ENCODE data around the gene LRRN2.

LRRN2 gene

DNA sequence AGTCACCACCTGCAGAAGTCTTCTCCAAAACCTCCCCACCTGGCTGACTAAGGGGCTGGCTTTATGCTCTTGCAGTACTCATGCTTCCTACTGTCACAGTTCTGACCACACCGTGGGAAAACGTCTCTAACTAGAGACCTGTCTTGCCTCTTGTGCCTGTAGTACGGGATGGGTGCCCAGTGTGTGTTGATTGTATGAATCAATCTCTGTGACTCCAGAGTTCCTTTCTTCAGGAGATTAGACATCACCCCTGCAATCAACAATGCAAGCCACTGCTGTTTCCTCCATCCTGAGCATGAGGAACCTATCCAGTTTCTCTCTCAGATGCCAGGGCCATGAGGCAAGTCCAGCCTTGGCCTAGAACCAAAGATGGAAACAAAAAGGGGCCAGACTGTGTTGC lies 64.1 kb downstream of the LRRN2 start:
- no peaks in the 10 kb centered on the region for H3K36me3 Mint-ChIP-seq
- no peaks in the 10 kb centered on the region for H3K9me3 Mint-ChIP-seq
- no peak overlapping the region for H3K4me3 Mint-ChIP-seq
- H3K27ac Mint-ChIP-seq, result no peak overlapping the region
- ATAC-seq, result no peak
- no peaks in the 10 kb centered on the region for H3K27me3 Mint-ChIP-seq
- peaks cover 4% of the 10 kb centered on the region for H3K4me1 Mint-ChIP-seq

DNA sequence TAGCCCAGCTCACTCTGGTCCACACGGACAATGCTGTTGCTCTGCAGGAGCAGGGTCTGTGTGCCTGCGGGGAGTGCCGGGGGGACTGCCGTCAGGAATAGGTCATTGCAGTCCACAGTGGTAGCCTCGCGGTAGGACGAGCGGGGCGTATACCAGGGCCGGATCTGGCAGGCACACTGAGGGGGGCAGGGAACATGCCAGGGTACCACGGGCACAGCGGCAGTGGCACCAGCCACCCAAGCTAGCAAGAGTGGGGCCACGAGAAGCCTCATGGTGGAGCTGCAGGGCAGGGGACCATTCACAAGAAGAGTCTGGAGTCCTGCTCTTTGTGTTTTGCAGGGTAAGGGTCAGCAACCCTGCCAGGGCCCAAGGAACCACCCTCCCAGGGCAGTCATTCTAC lies 65.8 kb downstream of the LRRN2 start:
- Mint-ChIP-seq H3K36me3 (no peaks in the 10 kb centered on the region), H3K27me3 (no peaks in the 10 kb centered on the region), H3K9me3 (no peaks in the 10 kb centered on the region), H3K27ac (no peak overlapping the region), H3K4me3 (no peak overlapping the region), H3K4me1 (no peaks in the 10 kb centered on the region)
- ATAC-seq, result no peak

DNA sequence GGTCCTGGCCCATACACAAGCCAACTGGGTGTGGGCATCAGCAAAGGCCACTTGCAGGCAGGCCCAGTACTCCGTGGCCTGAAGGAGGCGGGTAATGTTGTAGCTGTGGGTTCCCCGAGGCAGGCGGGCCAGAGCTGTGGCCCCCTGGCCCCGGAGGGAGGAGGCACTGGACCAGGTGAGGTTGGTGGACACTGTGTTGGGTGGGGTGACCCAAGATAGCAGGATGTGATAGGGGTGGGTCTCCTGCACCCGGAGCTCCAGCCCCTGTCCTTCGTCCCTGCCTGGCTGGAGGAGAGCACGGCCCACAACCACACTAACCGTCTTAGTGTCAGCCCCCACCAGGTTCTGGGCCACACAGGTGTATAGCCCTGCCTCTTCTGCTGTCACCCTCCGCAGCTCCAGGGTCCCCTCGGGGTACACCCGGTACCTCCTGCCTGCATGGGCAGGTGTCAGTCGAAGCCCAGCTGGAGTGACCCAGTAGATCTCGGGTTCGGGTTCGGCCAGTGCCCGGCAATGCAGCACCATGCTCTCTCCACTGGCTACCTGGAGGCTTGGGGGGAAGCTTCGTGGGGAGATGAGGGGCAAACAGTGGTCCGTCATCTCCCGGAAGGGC lies 67.3 kb downstream of the LRRN2 start:
- ATAC-seq, result no peak
- H3K4me3 Mint-ChIP-seq, result no peak overlapping the region
- H3K4me1 Mint-ChIP-seq, result no peaks in the 10 kb centered on the region
- no peak overlapping the region for H3K27ac Mint-ChIP-seq
- H3K9me3 Mint-ChIP-seq, result no peaks in the 10 kb centered on the region
- no peaks in the 10 kb centered on the region for H3K27me3 Mint-ChIP-seq
- H3K36me3 Mint-ChIP-seq, result no peaks in the 10 kb centered on the region

DNA sequence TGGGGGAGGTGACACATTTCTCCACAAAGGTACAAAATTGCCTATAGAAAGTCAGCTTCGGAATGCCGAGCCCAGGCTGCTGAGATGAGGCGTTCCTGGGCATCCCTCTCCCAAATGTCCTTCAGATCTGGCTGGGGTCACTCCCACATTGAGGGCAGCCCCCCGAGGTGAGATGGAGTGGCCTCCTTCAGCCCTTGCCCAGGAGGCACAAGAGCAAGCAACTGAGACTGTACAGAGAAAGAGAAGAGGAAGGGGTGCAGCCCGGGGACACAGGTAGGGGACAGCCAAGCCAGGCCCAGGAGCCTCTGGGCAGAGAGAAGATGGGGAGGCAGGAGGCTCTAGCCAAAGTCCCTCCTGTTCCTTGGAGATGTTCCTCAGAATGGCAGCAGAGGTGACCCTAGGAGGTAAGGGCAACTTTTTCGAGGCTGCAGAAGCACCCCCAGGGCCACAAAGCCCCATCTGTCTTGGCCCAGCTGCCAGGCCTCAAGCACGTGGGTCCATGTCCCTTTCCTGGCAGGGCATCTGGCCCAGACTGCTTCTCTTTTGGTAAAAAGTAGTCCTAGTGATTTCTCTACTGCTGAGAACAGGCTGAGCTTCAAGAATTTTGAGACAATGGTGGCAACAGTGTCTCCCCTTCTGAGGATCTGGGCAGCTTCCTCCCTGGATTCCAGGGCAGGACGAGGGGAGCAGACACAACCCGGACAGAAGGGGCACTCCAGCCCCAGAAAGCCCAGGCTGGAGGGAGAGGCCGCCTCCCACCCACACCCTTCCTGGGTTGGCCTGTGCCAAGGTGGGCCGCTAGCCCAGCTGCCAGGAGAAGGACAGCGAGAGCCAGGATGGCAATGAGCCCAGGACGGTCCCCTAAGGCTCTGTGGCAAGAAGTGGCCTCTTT lies 68.0 kb downstream of the LRRN2 start:
- Mint-ChIP-seq H3K9me3 (no peaks in the 10 kb centered on the region), H3K4me1 (no peaks in the 10 kb centered on the region), H3K27me3 (no peaks in the 10 kb centered on the region), H3K36me3 (no peaks in the 10 kb centered on the region), H3K27ac (no peak overlapping the region), H3K4me3 (no peak overlapping the region)
- ATAC-seq, result no peak

DNA sequence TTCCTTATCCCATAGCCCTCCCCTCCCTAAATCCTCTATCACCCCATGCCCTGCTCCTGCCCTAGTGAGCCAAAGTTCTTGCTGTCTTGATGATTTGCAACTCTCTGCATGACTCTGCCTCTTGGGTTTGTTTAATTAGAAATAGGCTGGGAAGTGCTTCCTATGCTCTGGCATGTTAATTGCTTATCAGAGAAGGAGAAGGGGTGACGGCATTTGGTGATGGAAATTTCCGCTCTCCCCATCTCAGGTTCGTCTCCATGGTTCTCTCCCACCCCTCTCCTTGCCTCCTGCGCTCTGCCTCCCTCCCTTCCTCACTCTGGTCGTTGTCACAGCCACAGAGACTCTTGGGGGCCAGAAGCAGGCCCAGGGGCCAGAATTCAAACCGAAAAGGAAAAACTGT lies 68.9 kb downstream of the LRRN2 start:
- Mint-ChIP-seq H3K4me1 (no peaks in the 10 kb centered on the region), H3K27me3 (no peaks in the 10 kb centered on the region), H3K36me3 (no peaks in the 10 kb centered on the region), H3K4me3 (no peak overlapping the region), H3K9me3 (no peaks in the 10 kb centered on the region), H3K27ac (no peak overlapping the region)
- ATAC-seq, result no peak

DNA sequence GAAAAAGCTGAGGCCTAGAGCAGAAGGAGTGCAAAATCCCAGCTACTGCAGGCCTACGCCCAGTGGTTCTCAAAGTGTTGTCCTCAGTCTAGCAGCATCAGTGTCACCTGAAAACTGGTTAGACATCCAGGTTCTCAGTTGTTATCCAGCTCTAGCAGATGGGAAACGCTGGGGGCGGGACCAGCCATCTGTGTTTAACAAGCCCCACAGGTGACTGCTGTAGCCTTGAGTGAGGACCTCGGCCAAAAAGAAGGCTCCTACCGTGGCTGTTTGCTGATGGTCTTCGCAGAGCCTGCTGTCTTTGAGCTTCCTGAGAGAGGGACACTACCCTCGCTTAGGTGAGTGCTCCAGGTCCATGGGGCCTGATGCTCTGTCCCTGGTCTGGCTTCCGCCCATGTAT lies 69.7 kb downstream of the LRRN2 start:
- Mint-ChIP-seq H3K4me3 (no peak overlapping the region), H3K27me3 (no peaks in the 10 kb centered on the region), H3K4me1 (no peaks in the 10 kb centered on the region), H3K27ac (no peak overlapping the region), H3K36me3 (peaks cover 2% of the 10 kb centered on the region), H3K9me3 (no peaks in the 10 kb centered on the region)
- ATAC-seq, result no peak

DNA sequence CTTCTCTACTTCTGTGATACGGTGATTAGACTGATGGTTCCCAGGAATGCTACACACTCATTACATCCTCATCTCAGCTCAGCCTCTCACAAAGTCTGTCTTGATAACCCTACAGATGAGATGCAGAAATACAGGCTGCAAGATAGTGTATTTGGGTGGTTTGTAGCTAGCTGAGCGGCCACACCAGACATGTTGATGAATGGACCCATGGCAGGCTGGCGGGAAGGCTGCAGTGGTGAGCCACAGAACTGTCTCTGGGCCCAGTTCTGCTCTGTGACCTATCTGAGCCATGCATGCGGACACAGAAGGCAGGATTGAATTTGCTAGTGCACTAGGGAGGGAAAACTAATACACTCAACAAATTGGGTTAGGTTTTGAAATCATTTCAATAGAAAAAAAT lies 71.9 kb downstream of the LRRN2 start:
- H3K9me3 Mint-ChIP-seq, result no peaks in the 10 kb centered on the region
- H3K4me1 Mint-ChIP-seq, result no peaks in the 10 kb centered on the region
- no peak overlapping the region for H3K4me3 Mint-ChIP-seq
- ATAC-seq, result no peak
- H3K27ac Mint-ChIP-seq, result no peak overlapping the region
- H3K27me3 Mint-ChIP-seq, result no peaks in the 10 kb centered on the region
- peaks cover 12% of the 10 kb centered on the region for H3K36me3 Mint-ChIP-seq

DNA sequence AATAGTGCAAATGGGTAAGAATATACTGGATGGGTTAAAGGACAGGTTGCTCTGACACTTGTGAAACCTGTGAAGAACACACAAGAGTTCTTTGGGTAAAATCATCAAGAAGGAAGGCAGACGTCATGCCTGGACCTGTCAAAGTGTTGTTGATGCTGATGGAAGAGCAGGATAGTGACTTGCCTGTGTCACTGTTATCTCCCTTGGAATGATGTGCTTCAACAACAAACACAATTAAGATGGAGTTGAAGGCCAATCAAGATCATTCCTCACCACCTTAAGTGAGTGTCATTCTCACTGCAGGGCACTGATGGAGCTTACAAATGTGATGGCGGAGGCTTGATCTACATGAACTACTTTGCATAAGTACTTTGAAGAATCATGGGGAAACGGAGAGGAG lies 73.2 kb downstream of the LRRN2 start:
- H3K36me3 Mint-ChIP-seq, result peaks cover 12% of the 10 kb centered on the region

DNA sequence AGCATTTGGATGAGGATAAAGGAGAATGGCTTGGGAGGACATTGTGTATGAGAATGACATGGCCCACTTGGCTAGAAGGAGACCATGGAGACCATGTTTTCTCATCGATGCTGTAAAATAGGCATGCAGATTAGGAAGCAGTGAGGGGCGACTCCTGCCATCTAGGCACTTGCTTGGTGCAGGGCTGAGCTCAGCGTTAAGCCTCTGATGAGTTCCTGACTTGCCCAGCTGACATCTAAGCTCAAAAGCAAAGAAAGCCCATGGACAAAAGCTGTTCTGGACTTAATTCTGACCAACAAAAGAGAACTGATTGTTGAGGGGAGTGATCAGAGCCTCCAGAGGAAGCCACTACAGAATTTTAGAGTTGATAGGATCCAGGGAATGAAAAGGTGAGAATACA lies 74.5 kb downstream of the LRRN2 start:
- Mint-ChIP-seq H3K36me3 (peaks cover 12% of the 10 kb centered on the region), H3K9me3 (no peaks in the 10 kb centered on the region), H3K27ac (no peak overlapping the region), H3K4me3 (no peak overlapping the region), H3K4me1 (no peaks in the 10 kb centered on the region), H3K27me3 (no peaks in the 10 kb centered on the region)
- no peak for ATAC-seq

More for the DNA sequence above, 73.2 kb downstream of the LRRN2 start:
- Mint-ChIP-seq H3K27ac (no peak overlapping the region), H3K27me3 (no peaks in the 10 kb centered on the region), H3K4me1 (no peaks in the 10 kb centered on the region), H3K9me3 (no peaks in the 10 kb centered on the region), H3K4me3 (no peak overlapping the region)
- no peak for ATAC-seq

DNA sequence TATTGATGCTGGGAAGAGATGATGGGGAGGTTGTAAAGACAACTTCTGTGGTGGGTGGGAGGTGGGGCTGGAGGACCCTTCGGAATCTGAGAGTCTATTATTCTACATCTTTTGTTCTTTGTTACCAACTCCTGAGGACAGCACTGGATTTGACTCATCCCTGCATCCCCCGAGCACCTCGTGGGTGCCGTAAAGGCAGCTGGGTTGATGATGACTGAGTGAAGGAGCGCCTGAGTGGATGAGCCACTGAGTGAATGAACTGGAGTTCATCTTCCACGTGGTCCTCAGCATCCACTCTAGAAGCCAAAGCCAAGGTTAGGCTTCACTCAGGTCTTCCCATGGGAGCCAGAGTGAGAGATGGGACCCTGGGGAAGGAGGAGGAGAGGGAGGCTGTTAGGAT lies 77.6 kb downstream of the LRRN2 start:
- Mint-ChIP-seq H3K9me3 (peaks cover 3% of the 10 kb centered on the region), H3K4me3 (no peak overlapping the region), H3K36me3 (peaks cover 16% of the 10 kb centered on the region), H3K27ac (no peak overlapping the region), H3K27me3 (no peaks in the 10 kb centered on the region), H3K4me1 (no peaks in the 10 kb centered on the region)
- ATAC-seq, result no peak

DNA sequence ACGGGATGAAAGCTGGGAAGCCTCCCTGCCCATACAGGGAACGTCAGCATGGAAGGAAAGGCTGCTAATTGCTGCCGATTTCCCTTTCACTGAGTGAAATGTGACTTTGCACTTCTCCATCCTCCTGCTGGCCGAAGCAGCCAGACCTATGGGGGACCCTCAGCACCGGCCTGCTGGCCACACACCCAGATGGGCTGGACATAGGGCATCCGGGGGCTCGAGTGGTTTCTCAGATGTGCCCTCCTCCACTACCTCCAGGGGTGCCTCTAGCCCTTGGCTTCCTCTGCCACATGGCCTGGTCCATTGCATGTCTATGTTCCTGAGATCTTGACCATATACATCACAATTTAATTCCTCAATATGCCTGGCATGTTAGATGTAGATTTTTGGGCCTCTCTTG lies 79.7 kb downstream of the LRRN2 start:
- Mint-ChIP-seq H3K36me3 (peaks cover 21% of the 10 kb centered on the region), H3K4me1 (no peaks in the 10 kb centered on the region), H3K4me3 (no peak overlapping the region), H3K27me3 (no peaks in the 10 kb centered on the region), H3K9me3 (peaks cover 3% of the 10 kb centered on the region), H3K27ac (no peak overlapping the region)
- no peak for ATAC-seq

DNA sequence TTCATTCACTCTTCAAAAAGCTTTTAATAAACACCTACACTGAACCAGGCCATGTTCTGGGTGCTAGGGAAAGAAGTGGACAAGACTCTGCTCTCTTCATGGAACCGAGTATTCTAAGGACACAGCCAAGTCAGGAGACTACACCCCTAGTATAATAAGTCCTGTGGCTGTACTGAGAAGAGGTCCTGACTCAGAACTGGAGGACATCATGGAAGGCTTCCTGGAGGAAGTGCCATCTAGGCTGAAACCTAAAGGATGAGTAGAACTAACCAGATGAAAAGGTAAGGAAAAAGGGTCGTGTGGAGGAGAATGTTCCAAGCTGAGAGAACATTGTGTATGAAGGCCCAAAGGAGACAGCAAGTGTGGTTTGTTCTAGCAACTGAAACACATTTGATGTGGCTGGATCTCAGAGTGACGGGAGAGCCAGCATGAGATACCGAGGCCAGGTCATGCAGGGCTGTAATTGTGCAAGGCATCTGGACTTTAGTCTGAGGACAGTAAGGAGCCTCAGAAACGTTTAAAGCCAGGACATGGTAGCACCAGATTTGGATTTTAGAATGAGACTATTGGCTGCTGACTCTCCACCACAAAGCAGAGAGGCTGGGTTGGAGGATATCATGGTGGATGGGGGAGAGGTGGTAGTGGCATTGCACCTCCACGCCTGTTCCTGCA lies 82.5 kb downstream of the LRRN2 start:
- H3K4me3 Mint-ChIP-seq, result no peak overlapping the region
- H3K4me1 Mint-ChIP-seq, result peaks cover 7% of the 10 kb centered on the region
- no peak for ATAC-seq
- H3K27me3 Mint-ChIP-seq, result no peaks in the 10 kb centered on the region
- no peak overlapping the region for H3K27ac Mint-ChIP-seq
- peaks cover 3% of the 10 kb centered on the region for H3K9me3 Mint-ChIP-seq
- peaks cover 16% of the 10 kb centered on the region for H3K36me3 Mint-ChIP-seq

DNA sequence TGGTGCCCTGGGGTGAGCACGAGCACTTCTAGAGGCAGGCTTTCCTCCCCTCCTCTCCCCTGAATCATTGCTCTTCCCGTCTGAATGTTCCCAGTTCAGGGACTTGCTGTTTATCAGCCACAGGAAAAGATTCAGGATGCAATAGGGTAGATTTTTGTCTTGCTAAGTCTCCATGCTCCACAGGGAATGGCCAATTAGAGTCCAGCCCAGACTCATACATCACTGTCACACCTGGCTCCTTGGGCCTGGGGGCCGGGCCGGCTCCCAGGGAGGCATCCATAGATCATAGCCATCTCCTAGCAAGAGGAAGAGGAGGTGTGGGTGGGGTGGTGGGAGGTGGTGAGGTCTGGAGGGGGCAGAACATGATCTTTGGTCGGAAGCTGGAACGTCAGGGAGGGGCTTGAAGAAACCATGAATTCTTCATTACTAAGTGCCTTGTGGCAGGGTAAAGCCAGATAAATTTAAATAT lies 83.4 kb downstream of the LRRN2 start:
- peaks cover 20% of the 10 kb centered on the region for H3K36me3 Mint-ChIP-seq
- peaks cover 3% of the 10 kb centered on the region for H3K9me3 Mint-ChIP-seq
- no peak for ATAC-seq
- no peaks in the 10 kb centered on the region for H3K27me3 Mint-ChIP-seq
- H3K27ac Mint-ChIP-seq, result no peak overlapping the region
- peaks cover 9% of the 10 kb centered on the region for H3K4me1 Mint-ChIP-seq
- no peak overlapping the region for H3K4me3 Mint-ChIP-seq

DNA sequence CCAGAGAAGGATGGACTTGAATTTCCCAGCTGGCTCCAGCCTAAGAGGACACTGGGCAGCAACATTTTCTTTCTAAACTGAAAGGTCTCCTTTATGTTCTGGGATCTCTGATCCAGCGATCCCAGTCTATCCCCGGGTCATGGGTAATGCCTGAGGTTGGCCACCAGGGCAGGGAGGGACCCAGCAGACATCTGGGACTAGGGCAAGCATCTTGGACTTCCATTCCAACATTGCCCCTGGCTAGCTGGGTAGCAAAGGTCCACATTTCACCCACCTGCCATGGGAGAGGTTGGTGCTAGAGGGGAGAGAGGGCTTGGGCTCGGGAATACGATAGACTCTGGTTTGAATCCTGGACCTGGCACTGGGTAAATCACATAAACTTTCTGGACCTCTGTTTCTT lies 84.6 kb downstream of the LRRN2 start:
- ATAC-seq, result no peak
- Mint-ChIP-seq H3K27ac (no peak overlapping the region), H3K4me3 (no peak overlapping the region), H3K9me3 (peaks cover 3% of the 10 kb centered on the region), H3K36me3 (peaks cover 31% of the 10 kb centered on the region), H3K4me1 (peaks cover 9% of the 10 kb centered on the region), H3K27me3 (no peaks in the 10 kb centered on the region)

DNA sequence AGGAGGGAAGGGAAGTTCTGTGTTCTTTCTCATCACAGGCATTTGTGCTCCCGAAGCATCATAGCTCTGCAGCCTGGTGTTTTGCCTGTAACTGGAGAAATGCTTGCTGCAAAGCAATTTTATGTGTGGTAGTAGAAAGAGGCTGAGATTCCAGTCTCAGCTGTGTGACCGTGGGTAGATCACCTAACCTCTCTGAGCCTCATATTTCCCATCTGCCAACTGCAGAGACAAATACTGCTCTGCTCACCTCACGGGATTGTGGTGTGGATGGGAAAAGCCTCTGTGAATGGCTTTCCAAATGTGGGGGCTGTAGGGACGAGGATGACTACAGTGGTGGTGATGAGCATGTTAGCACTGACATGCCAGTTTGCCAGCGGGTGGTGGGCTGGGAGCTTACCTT lies 85.3 kb downstream of the LRRN2 start:
- Mint-ChIP-seq H3K9me3 (peaks cover 3% of the 10 kb centered on the region), H3K4me3 (no peak overlapping the region), H3K4me1 (peaks cover 9% of the 10 kb centered on the region), H3K27ac (no peak overlapping the region), H3K36me3 (peaks cover 38% of the 10 kb centered on the region), H3K27me3 (no peaks in the 10 kb centered on the region)
- no peak for ATAC-seq

DNA sequence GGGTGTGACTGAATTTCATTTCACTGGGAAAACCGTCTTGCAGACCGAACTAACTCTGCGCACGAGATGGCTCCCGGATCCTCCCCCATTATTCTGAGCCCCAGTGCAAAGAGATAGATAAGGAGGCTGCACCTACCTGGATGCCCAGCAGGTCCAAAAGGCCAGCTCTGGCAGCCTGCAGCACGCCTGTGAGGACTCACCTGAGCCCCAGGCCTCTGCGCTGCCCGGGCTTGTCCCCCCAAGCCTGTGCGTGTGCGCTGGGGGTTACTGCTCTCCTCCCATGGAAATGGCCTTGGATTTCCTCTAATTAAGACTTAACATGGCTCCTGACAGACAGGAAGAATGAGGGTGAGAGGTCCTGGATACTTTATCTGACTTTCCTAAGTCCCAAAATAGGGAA lies 85.9 kb downstream of the LRRN2 start:
- no peak overlapping the region for H3K27ac Mint-ChIP-seq
- peaks cover 3% of the 10 kb centered on the region for H3K9me3 Mint-ChIP-seq
- no peak overlapping the region for H3K4me3 Mint-ChIP-seq

More for the DNA sequence above, 85.9 kb downstream of the LRRN2 start:
- no peak for ATAC-seq
- no peaks in the 10 kb centered on the region for H3K27me3 Mint-ChIP-seq
- peaks cover 39% of the 10 kb centered on the region for H3K36me3 Mint-ChIP-seq
- peaks cover 9% of the 10 kb centered on the region for H3K4me1 Mint-ChIP-seq

Measured in stimulated activated memory B cell treated with anti-CD40 and anti-IgM and Interleukin-4, amounts not matched to agents 10 μg/mL and 1 μg/mL and 100 μg/mL, for 72 hours (primary cell).